Cortex of kidney (tissue), 1 donor: Measurements from ENCODE around the gene DPH2.

ENCODE experiments used
- DNase-seq: peaks from one replicate; lab custom pipeline; 2025; lab: John Stamatoyannopoulos, UW

The DPH2 gene

GRCh38 chr1:43969746-43970466 is at the start of gene DPH2:
Gene DPH2 (plus strand): TSS chr1:43970010. CDS start chr1:43970176, 166 bp downstream.
- no peak for DNase-seq

- no peak for DNase-seq
Observed at GRCh38 chr1:43921022-43921421, 48.8 kb upstream of the DPH2 start.

- no peak for DNase-seq
Observed at GRCh38 chr1:43924516-43924915, 45.3 kb upstream of the DPH2 start.

GRCh38 chr1:43925846-43926245 is 44.0 kb upstream of the DPH2 start:
- DNase-seq: no peak

GRCh38 chr1:43930168-43930948 is 39.5 kb upstream of the DPH2 start:
- no peak for DNase-seq

- no peak for DNase-seq
Observed at GRCh38 chr1:43930949-43931275, 38.9 kb upstream of the DPH2 start.

GRCh38 chr1:43931711-43932660 is 37.8 kb upstream of the DPH2 start:
- no peak for DNase-seq

GRCh38 chr1:43932786-43933385 is 36.9 kb upstream of the DPH2 start:
- DNase-seq: no peak

GRCh38 chr1:43933386-43934100 is 36.3 kb upstream of the DPH2 start, which contains the start of gene ARTN:
Gene ARTN (plus strand): TSS chr1:43933801. CDS start chr1:43935657, 1,856 bp downstream.
- no peak for DNase-seq

- DNase-seq: no peak
Observed at GRCh38 chr1:43934101-43934985, 35.5 kb upstream of the DPH2 start.

- DNase-seq: no peak
Observed at GRCh38 chr1:43934986-43935324, 34.9 kb upstream of the DPH2 start.

GRCh38 chr1:43935711-43936427 is 33.9 kb upstream of the DPH2 start:
- DNase-seq: no peak

GRCh38 chr1:43936431-43937151 is 33.2 kb upstream of the DPH2 start:
- DNase-seq: no peak

GRCh38 chr1:43937179-43937865 is 32.5 kb upstream of the DPH2 start:
- DNase-seq: no peak

- DNase-seq: no peak
Observed at GRCh38 chr1:43938383-43938782, 31.4 kb upstream of the DPH2 start.

- no peak for DNase-seq
Observed at GRCh38 chr1:43938892-43939587, 30.8 kb upstream of the DPH2 start.

GRCh38 chr1:43942411-43942810 is 27.4 kb upstream of the DPH2 start:
- DNase-seq: no peak

GRCh38 chr1:43944860-43945259 is 24.9 kb upstream of the DPH2 start:
- no peak for DNase-seq
